ENCODE results near the gene CD6.

DNA sequence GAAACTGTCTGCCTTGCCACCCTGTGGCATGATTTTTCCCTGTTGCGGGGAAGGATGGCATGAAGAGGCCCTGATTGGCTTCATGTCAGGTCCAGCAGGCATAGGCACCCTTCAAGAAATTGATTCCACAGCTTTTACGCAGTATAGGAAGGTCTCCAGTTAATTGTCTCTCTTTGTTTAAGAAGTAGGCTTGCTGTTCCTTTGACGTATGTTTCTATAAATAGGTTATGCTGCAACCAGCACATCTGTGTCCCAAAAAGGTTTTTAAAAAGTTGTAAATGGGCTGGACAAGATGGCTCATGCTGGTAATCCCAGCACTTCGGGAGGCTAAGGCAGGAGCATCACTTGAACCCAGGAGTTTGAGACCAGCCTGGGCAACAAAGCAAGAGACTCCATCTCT is 62.6 kb downstream of the CD6 start:
- TF ChIP-seq, protein P1, sequence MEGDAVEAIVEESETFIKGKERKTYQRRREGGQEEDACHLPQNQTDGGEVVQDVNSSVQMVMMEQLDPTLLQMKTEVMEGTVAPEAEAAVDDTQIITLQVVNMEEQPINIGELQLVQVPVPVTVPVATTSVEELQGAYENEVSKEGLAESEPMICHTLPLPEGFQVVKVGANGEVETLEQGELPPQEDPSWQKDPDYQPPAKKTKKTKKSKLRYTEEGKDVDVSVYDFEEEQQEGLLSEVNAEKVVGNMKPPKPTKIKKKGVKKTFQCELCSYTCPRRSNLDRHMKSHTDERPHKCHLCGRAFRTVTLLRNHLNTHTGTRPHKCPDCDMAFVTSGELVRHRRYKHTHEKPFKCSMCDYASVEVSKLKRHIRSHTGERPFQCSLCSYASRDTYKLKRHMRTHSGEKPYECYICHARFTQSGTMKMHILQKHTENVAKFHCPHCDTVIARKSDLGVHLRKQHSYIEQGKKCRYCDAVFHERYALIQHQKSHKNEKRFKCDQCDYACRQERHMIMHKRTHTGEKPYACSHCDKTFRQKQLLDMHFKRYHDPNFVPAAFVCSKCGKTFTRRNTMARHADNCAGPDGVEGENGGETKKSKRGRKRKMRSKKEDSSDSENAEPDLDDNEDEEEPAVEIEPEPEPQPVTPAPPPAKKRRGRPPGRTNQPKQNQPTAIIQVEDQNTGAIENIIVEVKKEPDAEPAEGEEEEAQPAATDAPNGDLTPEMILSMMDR (IDR thresholded peaks at IDR 0.05): no peak
- no peak for TF ChIP-seq EZH2 (IDR thresholded peaks at IDR 0.05)
